ENCODE measurements around the gene MORN1.

Gene MORN1

DNA sequence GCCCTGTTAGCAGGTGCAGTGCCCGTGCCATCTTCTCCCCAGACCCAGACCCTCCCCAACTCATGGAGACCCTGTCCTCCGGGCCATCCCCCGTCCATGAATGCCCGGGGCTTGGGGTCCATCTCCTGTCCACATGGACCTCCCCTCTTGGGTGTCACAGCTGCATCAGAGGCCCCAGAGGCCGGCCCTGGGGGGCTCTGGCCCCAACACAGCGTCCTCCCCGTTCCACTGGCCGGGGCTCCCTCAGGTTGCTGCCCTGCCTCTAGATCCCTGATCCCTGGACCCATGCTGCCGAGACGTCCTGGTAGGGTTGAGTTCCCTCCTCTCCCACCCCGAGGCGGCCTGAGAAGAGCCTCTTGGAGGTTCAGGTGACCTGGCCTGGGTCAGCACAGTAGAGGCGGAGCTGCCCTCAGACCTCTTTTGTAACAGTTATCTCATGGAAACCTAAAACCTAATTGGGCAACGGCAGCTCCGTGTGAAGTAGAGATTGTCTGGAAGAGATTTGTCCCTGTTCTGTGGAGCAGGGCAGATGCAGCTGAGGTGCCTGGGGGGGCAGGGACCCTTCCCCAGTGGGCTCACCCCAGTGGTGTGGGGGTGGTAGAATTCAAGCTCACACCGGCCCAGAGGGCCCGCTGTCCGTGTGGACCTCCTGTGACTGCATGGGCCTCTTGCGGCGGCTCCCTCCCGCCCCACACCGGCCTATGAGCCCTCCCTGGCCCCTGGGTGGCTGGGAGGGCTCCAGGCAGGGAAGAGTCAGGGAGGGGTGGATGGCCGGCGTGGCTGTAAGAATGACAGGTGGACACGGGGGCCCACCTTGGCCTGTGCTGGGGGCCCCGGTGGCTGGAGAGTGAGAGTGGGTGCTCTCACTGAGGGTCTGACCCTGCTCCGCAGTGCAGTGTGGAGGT lies 107.1 kb downstream of the MORN1 start:
- H2BK120ac ChIP-seq (ENCODE audit: low read depth, low read length): no peak overlapping the region
- H3K4me1 ChIP-seq (ENCODE audit: control insufficient read depth, insufficient read depth, low read depth, low read length): peaks cover 43% of the 10 kb centered on the region
- no peak overlapping the region for H3K9ac ChIP-seq (ENCODE audit: low read length)
- peak overlapping the region; percentile 28 for H2BK15ac ChIP-seq (ENCODE audit: low read depth, poor library complexity, severe bottlenecking)
- no peak overlapping the region for H2BK12ac ChIP-seq (ENCODE audit: low read length in 2 of 2)
- H3K36me3 ChIP-seq (ENCODE audit: control insufficient read depth in 1 of 2, insufficient read depth in 2 of 2, low read depth in 1 of 2, low read length in 2 of 2): peaks cover 0 to 37% of the 10 kb centered on the region in 2 experiments
- no peak overlapping the region for H3K23ac ChIP-seq (ENCODE audit: low read length in 2 of 2)
- H3K27me3 ChIP-seq (ENCODE audit: control insufficient read depth in 1 of 2, insufficient read depth in 1 of 2, low read length in 2 of 2): no peaks in the 10 kb centered on the region
- H3K4ac ChIP-seq (ENCODE audit: low read depth in 1 of 2, low read length in 2 of 2): no peak overlapping the region
- no peak overlapping the region for H3K4me2 ChIP-seq (ENCODE audit: low read length, poor library complexity, severe bottlenecking)
- H4K8ac ChIP-seq (ENCODE audit: low read length): peak overlapping the region; percentile 60
- H3K18ac ChIP-seq (ENCODE audit: low read depth in 1 of 2, low read length in 2 of 2): peak overlapping the region in 1 of 2 experiments; percentile 18
- WGBS: 92% methylated on average over 27 of the region's 27 CpGs
- H2AK5ac ChIP-seq (ENCODE audit: low read length, severe bottlenecking): no peak overlapping the region
- DNase-seq: no peak
- no peak overlapping the region for H2BK5ac ChIP-seq (ENCODE audit: low read depth, low read length, poor library complexity, severe bottlenecking)
- H3K79me1 ChIP-seq (replicated peaks; ENCODE audit: low read length, poor library complexity, severe bottlenecking): peaks cover 16% of the 10 kb centered on the region
- H2AFZ ChIP-seq (ENCODE audit: low read depth, low read length): no peak overlapping the region
- H3K27ac ChIP-seq (ENCODE audit: low read length, poor library complexity, severe bottlenecking): no peak overlapping the region
- H4K91ac ChIP-seq (ENCODE audit: low read length): peak overlapping the region; percentile 56
- H3K9me3 ChIP-seq (ENCODE audit: control insufficient read depth, low read length): no peaks in the 10 kb centered on the region
- H3K14ac ChIP-seq (ENCODE audit: low read length in 2 of 2): no peak overlapping the region
- no peak overlapping the region for H3K4me3 ChIP-seq (ENCODE audit: insufficient read depth in 1 of 2, low read depth in 1 of 2, low read length in 2 of 2)

- Histone ChIP-seq H4K8ac (ENCODE audit: low read length) (peak overlapping the region; percentile 24), H3K18ac (ENCODE audit: low read depth in 1 of 2, low read length in 2 of 2) (no peak overlapping the region), H2BK12ac (ENCODE audit: low read length in 2 of 2) (no peak overlapping the region), H3K4me1 (ENCODE audit: control insufficient read depth, insufficient read depth, low read depth, low read length) (peaks cover 45% of the 10 kb centered on the region), H3K4me2 (ENCODE audit: low read length, poor library complexity, severe bottlenecking) (no peak overlapping the region), H4K91ac (ENCODE audit: low read length) (no peak overlapping the region), H3K14ac (ENCODE audit: low read length in 2 of 2) (no peak overlapping the region), H2AK5ac (ENCODE audit: low read length, severe bottlenecking) (no peak overlapping the region), H3K27ac (ENCODE audit: low read length, poor library complexity, severe bottlenecking) (no peak overlapping the region), H2BK5ac (ENCODE audit: low read depth, low read length, poor library complexity, severe bottlenecking) (no peak overlapping the region), H3K9me3 (ENCODE audit: control insufficient read depth, low read length) (no peaks in the 10 kb centered on the region), H3K27me3 (ENCODE audit: control insufficient read depth in 1 of 2, insufficient read depth in 1 of 2, low read length in 2 of 2) (no peaks in the 10 kb centered on the region), H2BK120ac (ENCODE audit: low read depth, low read length) (no peak overlapping the region), H3K4ac (ENCODE audit: low read depth in 1 of 2, low read length in 2 of 2) (no peak overlapping the region), H2BK15ac (ENCODE audit: low read depth, poor library complexity, severe bottlenecking) (no peak overlapping the region), H3K9ac (ENCODE audit: low read length) (no peak overlapping the region), H3K36me3 (ENCODE audit: control insufficient read depth in 1 of 2, insufficient read depth in 2 of 2, low read depth in 1 of 2, low read length in 2 of 2) (peaks cover 0 to 39% of the 10 kb centered on the region in 2 experiments), H2AFZ (ENCODE audit: low read depth, low read length) (no peak overlapping the region), H3K23ac (ENCODE audit: low read length in 2 of 2) (no peak overlapping the region), H3K79me1 (replicated peaks; ENCODE audit: low read length, poor library complexity, severe bottlenecking) (peaks cover 15% of the 10 kb centered on the region), H3K4me3 (ENCODE audit: insufficient read depth in 1 of 2, low read depth in 1 of 2, low read length in 2 of 2) (no peak overlapping the region)
- WGBS: 95% methylated on average over 21 of the region's 21 CpGs
- no peak for DNase-seq
These were observed 107.9 kb downstream of the MORN1 start for GRCh38 chr1:2283371-2283990.

DNA sequence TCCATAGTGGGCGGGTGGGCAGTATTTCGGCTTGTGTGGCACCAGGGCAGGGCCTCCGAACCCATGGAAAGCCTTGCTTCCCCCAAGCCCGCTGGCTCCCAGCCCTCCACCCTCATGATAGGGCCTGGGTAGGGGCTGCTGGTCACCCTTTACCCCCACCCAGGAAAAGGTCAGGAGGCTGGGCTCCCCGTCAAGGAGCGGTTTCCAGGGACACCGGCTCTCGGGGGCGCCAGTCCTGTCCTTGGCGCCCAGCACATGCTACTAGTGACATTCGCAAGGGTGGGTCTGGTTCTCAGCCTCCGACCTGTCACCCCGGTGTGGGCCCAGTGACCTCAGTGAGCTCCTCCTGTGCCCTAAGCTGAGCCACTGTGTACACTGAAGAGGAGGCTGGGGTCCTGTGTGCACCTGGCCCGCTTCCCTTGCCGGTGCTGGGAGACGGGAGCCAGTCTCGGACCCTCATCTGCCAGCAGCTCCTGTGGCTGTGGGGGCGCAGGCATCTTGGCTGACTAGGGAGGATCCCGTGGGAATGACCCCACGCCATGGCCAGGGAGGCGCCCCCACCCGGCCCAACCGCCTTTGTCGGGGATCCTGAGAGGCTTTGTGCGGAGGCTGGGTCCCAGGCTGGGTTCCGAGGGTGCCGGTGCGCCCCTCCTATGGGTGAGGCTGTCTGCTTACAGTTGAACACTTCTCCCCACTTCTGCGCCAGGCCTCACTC lies 108.6 kb downstream of the MORN1 start:
- H3K36me3 ChIP-seq (ENCODE audit: control insufficient read depth in 1 of 2, insufficient read depth in 2 of 2, low read depth in 1 of 2, low read length in 2 of 2): peaks cover 6 to 42% of the 10 kb centered on the region in 2 experiments
- peaks cover 13% of the 10 kb centered on the region for H3K79me1 ChIP-seq (replicated peaks; ENCODE audit: low read length, poor library complexity, severe bottlenecking)
- H3K14ac ChIP-seq (ENCODE audit: low read length in 2 of 2): no peak overlapping the region
- H2BK120ac ChIP-seq (ENCODE audit: low read depth, low read length): no peak overlapping the region
- H3K4ac ChIP-seq (ENCODE audit: low read depth in 1 of 2, low read length in 2 of 2): no peak overlapping the region
- no peak overlapping the region for H2BK5ac ChIP-seq (ENCODE audit: low read depth, low read length, poor library complexity, severe bottlenecking)
- no peak overlapping the region for H2AFZ ChIP-seq (ENCODE audit: low read depth, low read length)
- H4K8ac ChIP-seq (ENCODE audit: low read length): peak overlapping the region; percentile 24
- peaks cover 3% of the 10 kb centered on the region for H3K9me3 ChIP-seq (ENCODE audit: control insufficient read depth, low read length)
- no peak overlapping the region for H3K27ac ChIP-seq (ENCODE audit: low read length, poor library complexity, severe bottlenecking)
- H3K18ac ChIP-seq (ENCODE audit: low read depth in 1 of 2, low read length in 2 of 2): no peak overlapping the region
- H2BK15ac ChIP-seq (ENCODE audit: low read depth, poor library complexity, severe bottlenecking): peak overlapping the region; percentile 44
- no peaks in the 10 kb centered on the region for H3K27me3 ChIP-seq (ENCODE audit: control insufficient read depth in 1 of 2, insufficient read depth in 1 of 2, low read length in 2 of 2)
- peak overlapping the region in 1 of 2 experiments; percentile 1 for H2BK12ac ChIP-seq (ENCODE audit: low read length in 2 of 2)
- H3K4me1 ChIP-seq (ENCODE audit: control insufficient read depth, insufficient read depth, low read depth, low read length): peaks cover 50% of the 10 kb centered on the region
- WGBS: 94% methylated on average over 27 of the region's 29 CpGs
- H3K23ac ChIP-seq (ENCODE audit: low read length in 2 of 2): no peak overlapping the region
- DNase-seq: no peak
- no peak overlapping the region for H3K4me3 ChIP-seq (ENCODE audit: insufficient read depth in 1 of 2, low read depth in 1 of 2, low read length in 2 of 2)
- H3K9ac ChIP-seq (ENCODE audit: low read length): no peak overlapping the region
- peak overlapping the region; percentile 34 for H4K91ac ChIP-seq (ENCODE audit: low read length)
- no peak overlapping the region for H2AK5ac ChIP-seq (ENCODE audit: low read length, severe bottlenecking)
- H3K4me2 ChIP-seq (ENCODE audit: low read length, poor library complexity, severe bottlenecking): no peak overlapping the region
